GM21526 (cell line): ENCODE results near the gene AKAP3.

Experiments
- ATAC-seq: cut with Tn5 transposase; IDR thresholded peaks from one replicate; pipeline ENCODE4 v1.9.1; 2021; ENCODE audit warnings: moderate library complexity; ENCODE audit not compliant: unreplicated experiment, low FRiP score

AKAP3 gene

DNA sequence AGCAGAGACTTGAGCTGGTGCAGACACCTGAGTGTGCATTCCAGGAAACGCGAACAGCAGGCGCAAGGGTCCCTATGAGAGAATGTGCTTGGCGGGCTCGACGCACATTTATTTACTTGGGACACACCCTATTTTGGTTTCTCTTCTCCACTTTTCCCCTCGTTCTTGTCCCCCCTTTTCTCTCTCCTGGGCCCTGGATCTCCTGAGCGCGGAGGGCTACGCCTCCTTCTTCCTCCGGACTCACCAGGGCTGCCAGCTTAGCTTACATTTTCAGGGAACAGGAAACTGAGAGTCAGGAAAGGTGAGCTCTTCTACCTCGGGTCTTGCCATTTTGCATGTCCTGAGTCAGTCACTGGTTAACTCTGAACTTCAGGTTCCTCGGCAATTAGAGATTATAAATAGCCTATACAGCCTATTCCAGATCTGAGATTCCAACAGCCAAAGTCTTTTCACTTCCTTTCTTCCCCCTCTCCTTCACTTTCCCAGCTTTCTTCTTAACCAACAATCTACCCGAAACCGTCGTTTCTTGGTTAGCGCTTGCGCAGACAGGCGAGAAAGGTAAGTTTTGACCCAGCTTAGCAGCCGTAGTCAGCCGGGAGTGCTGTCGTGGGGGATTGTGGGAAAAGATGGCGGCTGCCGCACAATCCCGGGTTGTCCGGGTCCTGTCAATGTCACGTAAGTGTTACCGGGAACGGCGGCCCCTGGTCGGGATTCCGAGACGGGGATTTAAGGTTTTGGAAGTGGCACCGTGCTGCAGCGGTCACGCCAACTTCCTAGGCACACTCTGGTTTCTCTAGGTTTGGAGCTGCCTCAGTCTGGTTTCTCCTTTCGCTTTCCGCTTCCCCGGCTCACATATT is at the start of gene AKAP3, which contains the start of gene NDUFA9:
Gene AKAP3 (minus strand): TSS at position 551 of the 857 bp plus-strand sequence. CDS start 10,855 bp downstream, outside the sequence.
Gene NDUFA9 (plus strand): TSS at position 614 of the 857 bp plus-strand sequence. CDS start 13 bp downstream, at position 627.
- ATAC-seq: peak; percentile 77

GRCh38 chr12:4690760-4691159 is 41.9 kb upstream of the AKAP3 start:
- ATAC-seq: no peak

- ATAC-seq: no peak
Observed at GRCh38 chr12:4685317-4685716, 36.5 kb upstream of the AKAP3 start.

DNA sequence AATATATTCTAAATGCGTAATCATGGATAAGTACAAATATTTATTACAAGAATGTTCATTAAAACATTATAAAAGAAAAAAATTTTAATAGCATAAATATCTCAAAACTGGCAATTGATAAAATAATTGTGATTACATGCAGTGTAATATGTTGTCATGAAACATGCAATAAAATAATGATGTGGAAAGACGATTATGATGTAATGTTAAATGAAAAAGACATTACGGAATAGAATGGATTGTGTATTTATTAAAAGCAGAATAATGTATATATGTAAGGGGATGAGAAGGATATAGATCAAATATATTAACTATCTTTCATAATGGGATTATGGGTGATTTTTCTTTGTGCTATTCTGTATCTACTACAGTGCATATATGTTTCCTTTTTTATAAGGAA is 32.9 kb upstream of the AKAP3 start:
- ATAC-seq: no peak

DNA sequence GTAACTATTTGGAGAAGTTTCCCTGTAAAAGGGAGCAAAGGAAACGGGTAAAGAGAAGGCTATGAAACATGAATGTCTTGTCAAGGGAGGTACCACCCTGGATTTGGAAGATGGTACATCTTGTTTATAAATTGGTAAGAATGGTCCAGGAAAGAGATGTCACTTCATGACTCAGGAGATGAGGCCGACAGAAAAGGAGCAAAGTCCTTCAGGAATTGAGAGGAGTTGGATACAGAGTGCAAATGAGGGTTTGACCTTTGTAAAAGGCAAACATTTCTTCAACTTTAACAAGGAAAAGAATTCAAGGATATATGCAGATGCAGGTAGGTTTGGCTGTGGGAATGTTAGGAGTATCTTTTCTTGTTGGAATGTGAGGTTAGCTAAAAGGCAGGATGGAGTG is 30.9 kb upstream of the AKAP3 start:
- ATAC-seq: no peak

DNA sequence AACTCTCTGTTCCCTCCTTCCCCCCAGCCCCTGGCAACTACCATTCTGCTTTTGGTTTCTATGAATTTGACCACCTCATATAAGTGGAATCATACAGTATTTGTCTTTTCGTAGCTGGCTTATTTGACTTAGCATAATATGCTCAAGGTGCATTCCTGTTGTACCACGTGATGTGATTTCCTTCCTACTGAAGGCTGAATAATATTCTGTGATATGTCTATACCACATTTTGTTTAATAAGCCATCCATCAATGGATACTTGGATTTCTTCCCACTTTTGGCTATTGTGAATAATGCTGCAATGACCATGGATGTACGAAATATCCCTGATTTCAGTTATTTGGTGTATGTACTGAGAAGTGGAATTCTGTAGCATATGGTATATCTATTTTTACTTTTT is 16.4 kb upstream of the AKAP3 start:
- ATAC-seq: no peak

- no peak for ATAC-seq
Observed at GRCh38 chr12:4663971-4664505, 15.2 kb upstream of the AKAP3 start.

DNA sequence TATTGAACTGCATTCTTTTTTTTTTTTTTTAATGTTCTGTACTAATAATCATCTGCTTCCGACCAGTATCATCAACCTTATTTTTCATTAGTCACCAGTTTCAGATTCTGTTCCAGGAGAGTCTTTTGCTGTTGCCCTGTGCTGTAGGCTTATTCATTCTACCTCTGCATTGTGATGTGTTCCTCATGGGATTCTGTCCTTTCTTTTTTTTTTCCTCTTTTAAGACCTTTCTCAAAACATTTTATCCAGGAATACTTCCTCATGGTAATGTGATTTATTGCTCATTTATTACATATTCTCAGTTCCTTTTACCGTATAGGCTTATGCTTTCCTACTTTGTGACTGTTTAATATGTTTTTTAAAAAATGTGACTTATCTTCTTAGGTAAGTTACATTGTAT is 4.8 kb upstream of the AKAP3 start:
- no peak for ATAC-seq

- ATAC-seq: no peak
Observed at GRCh38 chr12:4653257-4653656, 4.4 kb upstream of the AKAP3 start.

DNA sequence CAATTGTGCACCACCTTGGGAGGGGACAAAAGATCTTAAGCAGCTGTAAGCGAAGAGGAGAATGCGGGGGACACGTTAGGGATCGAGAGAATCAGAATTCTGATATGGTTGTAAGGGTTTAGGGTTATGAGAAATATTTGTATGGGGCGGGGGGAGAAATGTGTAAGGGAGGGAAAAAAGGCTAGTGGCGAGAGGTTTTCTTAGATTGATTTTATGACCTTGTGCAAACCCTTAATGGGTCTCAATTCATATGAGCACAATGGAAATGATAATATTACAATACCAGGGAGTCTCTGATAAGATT is 459 bp upstream of the AKAP3 start:
- ATAC-seq: no peak

DNA sequence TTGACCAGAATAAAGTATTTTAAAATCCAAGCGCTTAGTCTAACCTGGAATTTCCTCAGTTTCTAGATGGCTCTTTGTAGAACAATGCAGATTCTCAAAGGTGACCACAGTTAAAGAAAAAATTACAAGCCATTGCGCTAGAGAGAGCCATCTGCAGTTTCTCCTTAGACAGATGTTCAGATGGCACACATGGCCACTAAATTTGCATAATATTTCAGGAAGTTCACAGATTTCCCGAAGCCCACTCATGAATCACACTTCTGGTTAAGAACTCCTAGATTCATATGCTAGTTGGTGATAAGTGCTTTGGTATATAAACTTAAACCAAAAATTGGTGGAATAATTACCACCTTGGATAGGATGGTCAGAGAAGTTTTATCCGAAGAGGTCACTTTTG is 749 bp downstream of the AKAP3 start:
- ATAC-seq: peak; percentile 35

DNA sequence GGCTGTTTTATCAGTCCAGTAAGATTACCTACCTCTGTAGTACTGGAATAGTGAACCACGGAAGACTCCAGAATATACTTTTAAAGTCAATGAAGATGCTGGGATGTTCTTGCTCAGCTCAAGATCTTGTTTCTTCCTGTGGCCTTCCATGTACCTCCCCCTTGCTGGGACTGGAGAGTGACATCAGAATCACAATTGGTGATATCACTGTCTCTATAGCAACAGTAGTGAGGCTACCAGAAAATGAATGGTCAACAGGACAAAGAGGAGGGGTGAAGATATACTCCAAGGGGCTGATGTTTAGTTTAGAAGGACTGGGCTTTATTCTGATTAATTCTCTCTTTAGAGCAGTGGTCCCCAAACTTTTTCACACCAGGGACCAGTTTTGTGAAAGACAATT is 3.8 kb downstream of the AKAP3 start:
- ATAC-seq: no peak

DNA sequence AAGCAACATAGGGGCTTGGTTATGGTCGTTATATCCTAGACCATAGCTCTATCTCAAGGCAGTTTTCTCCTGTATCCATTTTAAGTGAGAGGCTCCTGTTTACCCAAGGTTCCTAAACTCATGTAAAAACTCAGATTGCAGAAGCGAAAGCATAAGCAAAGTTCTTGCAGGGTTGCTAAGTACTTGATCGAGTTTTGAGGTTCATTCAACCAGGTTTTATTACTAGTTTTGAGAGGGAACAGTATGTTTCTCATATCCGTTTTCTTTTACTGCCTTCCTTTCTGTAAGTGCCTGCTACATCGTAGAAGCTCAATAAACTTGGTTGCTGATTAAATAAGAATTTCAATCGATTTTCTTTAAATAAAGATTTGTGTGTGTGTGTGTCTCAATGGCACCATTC is 5.1 kb downstream of the AKAP3 start:
- peak; percentile 65 for ATAC-seq

DNA sequence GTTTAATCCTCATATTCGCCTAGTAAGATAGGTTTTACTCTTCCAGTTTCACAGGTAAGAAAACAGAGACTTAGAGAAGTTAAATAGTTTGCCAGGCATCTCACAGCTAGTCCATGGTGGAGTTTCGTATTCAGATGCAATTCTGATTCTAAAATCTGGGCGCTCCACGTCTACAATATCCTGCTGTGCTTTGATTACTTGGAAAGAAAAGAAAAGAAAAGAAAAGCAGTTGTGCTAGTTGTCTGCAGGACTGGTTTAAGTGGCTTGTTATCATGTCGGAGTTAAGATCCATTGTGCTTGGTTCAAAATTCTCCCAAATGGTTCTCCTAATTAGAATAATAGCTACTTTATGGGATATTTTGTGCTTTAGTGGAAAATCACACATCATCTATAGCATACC is 18.6 kb downstream of the AKAP3 start:
- no peak for ATAC-seq

- no peak for ATAC-seq
Observed at GRCh38 chr12:4628406-4628805, 20.4 kb downstream of the AKAP3 start.

- ATAC-seq: no peak
Observed at GRCh38 chr12:4626543-4626942, 22.3 kb downstream of the AKAP3 start.

GRCh38 chr12:4621511-4621910 is 27.3 kb downstream of the AKAP3 start:
- ATAC-seq: no peak

- no peak for ATAC-seq
Observed at GRCh38 chr12:4615667-4616066, 33.2 kb downstream of the AKAP3 start.

DNA sequence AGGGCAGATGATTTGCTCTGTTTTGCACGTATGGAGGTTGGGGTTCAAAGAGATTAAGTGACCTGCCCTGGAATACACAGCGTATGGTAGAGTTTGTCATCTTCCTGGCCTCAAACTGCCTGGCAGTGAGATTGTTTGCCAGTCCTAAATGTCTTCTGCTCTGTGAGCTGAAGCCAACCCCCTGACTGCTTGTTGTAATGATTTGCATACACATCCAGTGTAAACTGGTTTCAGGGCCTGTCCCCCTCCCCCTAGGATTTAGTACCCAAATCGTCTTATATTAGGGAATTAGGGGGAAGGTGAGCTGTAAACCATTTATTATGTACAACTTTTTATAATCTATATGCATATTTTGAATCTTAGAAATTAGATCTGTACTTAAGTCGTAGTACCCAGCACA is 38.4 kb downstream of the AKAP3 start:
- no peak for ATAC-seq

DNA sequence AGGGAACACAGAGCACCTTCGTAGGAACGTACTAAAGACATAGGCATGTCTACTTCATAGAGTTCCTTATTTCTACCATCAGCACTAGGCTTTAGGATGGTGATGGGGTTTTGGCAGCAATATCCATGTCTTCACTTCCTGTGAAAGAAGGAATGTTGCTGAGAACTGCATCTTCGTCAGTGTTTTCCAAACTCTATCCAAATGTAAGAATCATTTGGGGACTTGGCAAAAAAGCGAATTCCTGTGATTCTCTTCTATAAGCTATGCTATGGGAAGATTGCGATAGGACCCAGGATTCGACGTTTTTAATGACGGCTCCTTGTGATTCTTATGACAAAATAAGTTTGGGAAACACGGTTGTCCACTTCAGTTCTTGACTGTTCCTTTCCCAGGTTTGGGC is 39.8 kb downstream of the AKAP3 start:
- no peak for ATAC-seq

- no peak for ATAC-seq
Observed at GRCh38 chr12:4607056-4607455, 41.8 kb downstream of the AKAP3 start.

- peak; percentile 90 for ATAC-seq
Observed at GRCh38 chr12:4604684-4605193, 44.1 kb downstream of the AKAP3 start.
